Skeletal muscle satellite cell (primary cell): ENCODE results near the gene MALRD1.

Source experiments
- H3K27me3 ChIP-seq: 2 replicates; pipeline ENCODE4 v1.7.0; 2013; ENCODE audit warnings: low read length; ENCODE audit not compliant: control insufficient read depth, insufficient read depth
- H3K36me3 ChIP-seq: 2 replicates; pipeline ENCODE4 v1.7.0; 2013; ENCODE audit warnings: mild to moderate bottlenecking, control low read depth, low read length; ENCODE audit not compliant: insufficient read depth
- H3K4me1 ChIP-seq: 2 replicates; pipeline ENCODE4 v1.7.0; 2013; ENCODE audit warnings: low read length; ENCODE audit not compliant: control insufficient read depth, insufficient read depth
- H3K4me2 ChIP-seq: 2 replicates; pipeline ENCODE4 v1.7.0; 2013; ENCODE audit warnings: mild to moderate bottlenecking, low read length
- H3K4me3 ChIP-seq: 2 replicates; pipeline ENCODE4 v1.7.0; 2013; ENCODE audit warnings: low read length
- H3K9ac ChIP-seq: 2 replicates; pipeline ENCODE4 v1.7.0; 2013; ENCODE audit warnings: mild to moderate bottlenecking, low read depth, low read length, moderate library complexity
- H3K9me3 ChIP-seq: replicated peaks from 2 replicates; pipeline ENCODE4 v1.7.0; 2013; ENCODE audit warnings: mild to moderate bottlenecking, control low read depth, low read length

MALRD1 gene

DNA sequence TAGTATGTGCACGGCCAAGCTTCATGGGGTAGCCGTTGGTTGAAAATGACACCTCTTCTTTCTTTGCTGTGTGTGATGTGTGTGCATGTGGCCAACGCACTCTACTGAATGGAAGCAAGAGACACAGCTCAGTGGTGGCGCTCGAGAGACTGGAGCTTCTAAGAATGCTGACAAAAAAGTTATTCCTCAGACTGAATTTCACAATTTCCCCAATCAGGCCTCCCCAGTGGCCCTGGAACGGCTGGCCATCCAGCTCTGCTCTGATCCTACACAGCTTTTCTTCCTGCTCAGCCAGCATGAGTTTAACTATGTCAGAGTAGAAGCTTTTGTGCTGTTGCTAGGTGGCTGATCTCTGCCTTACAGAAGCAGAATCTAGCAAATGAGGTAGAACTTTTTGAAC, 581.0 kb downstream of the MALRD1 start:
- no peak overlapping the region for H3K4me3 ChIP-seq

DNA sequence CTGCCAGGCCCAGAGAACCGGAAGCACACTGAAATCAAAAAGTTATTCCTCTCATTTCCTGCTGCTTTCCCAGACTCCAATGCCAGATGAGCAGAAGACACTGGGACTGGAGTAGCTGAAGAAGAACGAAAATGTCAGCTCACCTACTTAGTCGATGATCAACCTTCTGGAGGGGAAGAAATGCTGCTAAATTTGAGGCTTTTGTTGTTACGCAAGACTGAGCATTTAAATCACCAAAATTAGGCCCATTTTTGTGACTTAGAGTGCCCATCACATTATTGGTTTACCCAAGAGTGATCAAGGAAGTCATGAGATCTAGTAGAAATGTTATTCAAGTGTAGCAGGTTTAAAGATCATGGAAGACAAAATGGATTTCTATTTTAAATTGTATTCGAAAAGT, 585.6 kb downstream of the MALRD1 start:
- Histone ChIP-seq H3K4me1 (peaks cover 25% of the 10 kb centered on the region), H3K4me2 (no peak overlapping the region), H3K4me3 (no peak overlapping the region), H3K9me3 (no peaks in the 10 kb centered on the region), H3K9ac (no peak overlapping the region), H3K27me3 (no peaks in the 10 kb centered on the region), H3K36me3 (no peaks in the 10 kb centered on the region)

More for the DNA sequence above, 581.0 kb downstream of the MALRD1 start:
- Histone ChIP-seq H3K4me2 (no peak overlapping the region), H3K36me3 (no peaks in the 10 kb centered on the region), H3K27me3 (no peaks in the 10 kb centered on the region), H3K9me3 (no peaks in the 10 kb centered on the region), H3K4me1 (peaks cover 10% of the 10 kb centered on the region), H3K9ac (peak overlapping the region; percentile 16)

DNA sequence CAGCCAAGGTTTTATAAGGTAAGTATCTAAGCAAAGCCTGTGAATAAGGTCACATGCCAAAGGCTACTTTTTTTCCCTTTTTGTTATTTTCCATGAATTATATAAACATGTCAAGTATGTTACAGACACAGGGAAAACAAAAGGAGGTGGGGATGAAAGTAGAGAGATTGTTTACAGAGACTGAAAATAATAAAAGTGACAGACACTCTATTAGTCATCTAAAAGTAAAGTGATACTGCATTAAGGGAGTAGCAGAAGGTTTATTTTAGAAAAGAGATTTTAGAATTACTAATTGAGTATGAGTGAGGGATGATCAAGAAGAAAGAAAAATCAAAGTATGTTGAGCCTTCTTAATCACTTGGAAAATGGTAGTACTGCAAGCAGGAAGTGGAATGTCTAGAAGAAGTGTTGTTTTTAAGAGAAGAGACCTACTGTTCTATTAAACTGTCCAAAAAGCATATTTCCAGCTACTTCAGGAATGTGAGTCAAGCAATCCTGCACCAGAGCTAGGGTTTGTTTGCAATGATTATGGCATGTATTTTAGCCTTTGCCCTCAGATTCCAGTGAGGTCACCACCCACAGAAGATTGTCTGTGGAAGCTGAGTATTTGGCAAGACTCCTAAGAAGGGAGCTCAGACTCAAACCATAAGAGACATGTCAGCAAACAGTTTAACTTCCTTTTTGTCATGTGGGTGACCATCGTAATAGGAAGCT, 589.7 kb downstream of the MALRD1 start:
- peak overlapping the region; percentile 67 for H3K4me2 ChIP-seq
- H3K4me1 ChIP-seq: peaks cover 20% of the 10 kb centered on the region
- peak overlapping the region; percentile 54 for H3K9ac ChIP-seq
- H3K4me3 ChIP-seq: peak overlapping the region; percentile 48
- no peaks in the 10 kb centered on the region for H3K36me3 ChIP-seq
- no peaks in the 10 kb centered on the region for H3K27me3 ChIP-seq
- no peaks in the 10 kb centered on the region for H3K9me3 ChIP-seq

DNA sequence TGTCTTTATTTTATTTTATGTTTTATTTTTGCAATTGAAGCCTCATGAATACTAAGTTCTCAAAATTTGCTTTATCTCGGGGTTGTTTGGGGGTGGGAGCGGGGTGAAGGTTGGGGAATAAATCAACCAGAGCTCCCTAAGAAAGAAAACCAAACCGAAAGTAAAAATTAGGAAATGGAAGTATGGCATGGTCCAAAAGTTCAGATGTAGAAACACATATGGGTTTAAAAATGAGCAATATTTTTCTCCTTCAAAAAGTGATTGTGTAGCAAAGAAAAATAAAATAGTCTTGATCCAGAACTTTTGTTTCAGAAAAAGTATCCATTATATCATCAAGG, 590.3 kb downstream of the MALRD1 start:
- no peaks in the 10 kb centered on the region for H3K36me3 ChIP-seq
- peaks cover 20% of the 10 kb centered on the region for H3K4me1 ChIP-seq
- H3K4me2 ChIP-seq: peak overlapping the region; percentile 67
- H3K27me3 ChIP-seq: no peaks in the 10 kb centered on the region
- H3K4me3 ChIP-seq: peak overlapping the region; percentile 48
- peak overlapping the region; percentile 54 for H3K9ac ChIP-seq
- no peaks in the 10 kb centered on the region for H3K9me3 ChIP-seq

- Histone ChIP-seq H3K4me3 (no peak overlapping the region), H3K4me1 (peaks cover 20% of the 10 kb centered on the region), H3K9me3 (no peaks in the 10 kb centered on the region), H3K36me3 (no peaks in the 10 kb centered on the region), H3K4me2 (no peak overlapping the region), H3K9ac (no peak overlapping the region), H3K27me3 (no peaks in the 10 kb centered on the region)
These were observed 592.1 kb downstream of the MALRD1 start for GRCh38 chr10:19640566-19641263.

- H3K36me3 ChIP-seq: no peaks in the 10 kb centered on the region
These were observed 602.9 kb downstream of the MALRD1 start for GRCh38 chr10:19651549-19651948.

GRCh38 chr10:19652750-19653149, 604.1 kb downstream of the MALRD1 start:
- no peak overlapping the region for H3K4me2 ChIP-seq
- no peaks in the 10 kb centered on the region for H3K36me3 ChIP-seq
- peaks cover 39% of the 10 kb centered on the region for H3K4me1 ChIP-seq
- no peak overlapping the region for H3K4me3 ChIP-seq
- H3K27me3 ChIP-seq: no peaks in the 10 kb centered on the region
- H3K9me3 ChIP-seq: no peaks in the 10 kb centered on the region
- no peak overlapping the region for H3K9ac ChIP-seq

More at GRCh38 chr10:19651549-19651948, 602.9 kb downstream of the MALRD1 start:
- Histone ChIP-seq H3K4me1 (peaks cover 36% of the 10 kb centered on the region), H3K4me2 (no peak overlapping the region), H3K4me3 (no peak overlapping the region), H3K9me3 (no peaks in the 10 kb centered on the region), H3K27me3 (no peaks in the 10 kb centered on the region), H3K9ac (peak overlapping the region; percentile 3)

DNA sequence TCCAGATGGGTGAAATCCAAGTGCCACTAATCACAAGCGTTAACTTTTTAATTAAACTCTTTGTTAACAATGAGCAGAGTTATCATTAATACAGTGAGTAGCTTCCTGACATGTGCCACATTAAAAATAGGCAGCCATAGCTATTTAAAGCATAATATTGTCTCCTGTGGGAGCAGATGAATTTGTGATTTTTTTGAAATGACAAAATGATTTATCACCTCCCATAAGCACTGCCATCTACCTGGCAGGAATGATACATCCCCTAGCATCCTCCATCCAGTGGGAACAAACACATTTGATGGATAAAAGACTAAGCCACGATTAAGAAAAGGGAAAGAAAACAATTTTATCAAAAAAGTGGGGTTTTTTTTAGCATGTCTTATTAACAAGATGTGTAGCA, 605.3 kb downstream of the MALRD1 start:
- peak overlapping the region; percentile 62 for H3K9ac ChIP-seq

GRCh38 chr10:19654576-19654975, 606.0 kb downstream of the MALRD1 start:
- peak overlapping the region; percentile 6 for H3K4me3 ChIP-seq
- peak overlapping the region; percentile 62 for H3K9ac ChIP-seq
- no peaks in the 10 kb centered on the region for H3K9me3 ChIP-seq
- peak overlapping the region; percentile 54 for H3K4me2 ChIP-seq
- peaks cover 55% of the 10 kb centered on the region for H3K4me1 ChIP-seq
- H3K27me3 ChIP-seq: no peaks in the 10 kb centered on the region
- H3K36me3 ChIP-seq: no peaks in the 10 kb centered on the region

More for the DNA sequence above, 605.3 kb downstream of the MALRD1 start:
- Histone ChIP-seq H3K27me3 (no peaks in the 10 kb centered on the region), H3K4me3 (no peak overlapping the region), H3K36me3 (no peaks in the 10 kb centered on the region), H3K4me1 (peaks cover 50% of the 10 kb centered on the region), H3K4me2 (peak overlapping the region; percentile 54), H3K9me3 (no peaks in the 10 kb centered on the region)

GRCh38 chr10:19656420-19657042, 607.9 kb downstream of the MALRD1 start:
- Histone ChIP-seq H3K4me1 (peaks cover 60% of the 10 kb centered on the region), H3K36me3 (no peaks in the 10 kb centered on the region), H3K9me3 (no peaks in the 10 kb centered on the region), H3K4me3 (no peak overlapping the region), H3K9ac (no peak overlapping the region), H3K4me2 (no peak overlapping the region), H3K27me3 (no peaks in the 10 kb centered on the region)

DNA sequence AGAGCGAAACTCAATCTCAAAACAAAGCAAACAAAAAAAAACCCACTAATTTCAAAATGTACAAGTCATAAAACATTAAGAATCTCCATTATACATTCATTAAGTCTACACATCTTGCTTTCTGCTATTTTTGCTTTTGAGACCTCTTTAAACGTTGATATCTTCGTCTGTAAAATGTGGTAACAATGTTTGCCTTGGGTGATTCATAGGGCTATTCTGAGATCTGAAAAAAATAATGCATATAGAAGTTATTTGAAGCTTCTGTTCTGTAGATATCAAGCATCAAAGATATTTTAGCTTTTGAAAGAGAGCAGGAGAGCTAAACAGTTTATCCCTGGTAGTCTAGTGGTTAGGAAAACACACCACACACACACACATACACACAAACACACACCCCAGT, 609.5 kb downstream of the MALRD1 start:
- no peak overlapping the region for H3K9ac ChIP-seq
- peaks cover 58% of the 10 kb centered on the region for H3K4me1 ChIP-seq
- peak overlapping the region; percentile 1 for H3K4me2 ChIP-seq
- no peaks in the 10 kb centered on the region for H3K36me3 ChIP-seq
- no peaks in the 10 kb centered on the region for H3K27me3 ChIP-seq
- H3K9me3 ChIP-seq: no peaks in the 10 kb centered on the region
- H3K4me3 ChIP-seq: no peak overlapping the region
